Measurements from ENCODE around the gene IKBKE. TPM values are rescaled to one million over a fixed set of nuclear protein-coding genes. Genes with fewer than 3 reads are reported as not detected.

IKBKE gene
- total and polyA plus RNA-seq, 2 experiments from 2014 or later: 24.7 to 27.0 TPM

GRCh38 chr1:206496131-206496793 is 26.0 kb downstream of the IKBKE start:
- TF ChIP-seq CTCF (IDR thresholded peaks at IDR 0.05; ENCODE audit: low read depth, low read length): no peak
- no peak overlapping the region for H3K4me3 ChIP-seq
- peaks cover 7% of the 10 kb centered on the region for H3K36me3 ChIP-seq
- no peak for DNase-seq (ENCODE audit: low read depth in 1 of 2, low spot score in 1 of 2)
- H3K4me1 ChIP-seq (ENCODE audit: low read depth): peaks cover 13% of the 10 kb centered on the region
- H3K9me3 ChIP-seq (ENCODE audit: low read depth): no peaks in the 10 kb centered on the region
- no peaks in the 10 kb centered on the region for H3K27me3 ChIP-seq
- no peak overlapping the region for H3K27ac ChIP-seq

GRCh38 chr1:206497363-206497762 is 27.1 kb downstream of the IKBKE start:
- Histone ChIP-seq H3K27ac (no peak overlapping the region), H3K4me3 (no peak overlapping the region), H3K9me3 (ENCODE audit: low read depth) (no peaks in the 10 kb centered on the region), H3K36me3 (peaks cover 4% of the 10 kb centered on the region), H3K4me1 (ENCODE audit: low read depth) (peaks cover 21% of the 10 kb centered on the region), H3K27me3 (no peaks in the 10 kb centered on the region)
- no peak for TF ChIP-seq CTCF (IDR thresholded peaks at IDR 0.05; ENCODE audit: low read depth, low read length)
- no peak for DNase-seq (ENCODE audit: low read depth in 1 of 2, low spot score in 1 of 2)

- TF ChIP-seq CTCF (IDR thresholded peaks at IDR 0.05; ENCODE audit: low read depth, low read length): no peak
- Histone ChIP-seq H3K4me3 (no peak overlapping the region), H3K9me3 (ENCODE audit: low read depth) (no peaks in the 10 kb centered on the region), H3K27me3 (no peaks in the 10 kb centered on the region), H3K27ac (no peak overlapping the region), H3K4me1 (ENCODE audit: low read depth) (peaks cover 22% of the 10 kb centered on the region), H3K36me3 (peaks cover under 1% of the 10 kb centered on the region)
- no peak for DNase-seq (ENCODE audit: low read depth in 1 of 2, low spot score in 1 of 2)
Observed at GRCh38 chr1:206497774-206498173, 27.5 kb downstream of the IKBKE start.

- DNase-seq (ENCODE audit: low read depth in 1 of 2, low spot score in 1 of 2): no peak
- no peak for TF ChIP-seq CTCF (IDR thresholded peaks at IDR 0.05; ENCODE audit: low read depth, low read length)
- peaks cover 26% of the 10 kb centered on the region for H3K4me1 ChIP-seq (ENCODE audit: low read depth)
Observed at GRCh38 chr1:206498685-206499084, 28.4 kb downstream of the IKBKE start.

GRCh38 chr1:206500046-206500445 is 29.8 kb downstream of the IKBKE start:
- Histone ChIP-seq H3K36me3 (no peaks in the 10 kb centered on the region), H3K27ac (no peak overlapping the region), H3K27me3 (no peaks in the 10 kb centered on the region), H3K4me3 (no peak overlapping the region), H3K9me3 (ENCODE audit: low read depth) (no peaks in the 10 kb centered on the region), H3K4me1 (ENCODE audit: low read depth) (peaks cover 24% of the 10 kb centered on the region)
- DNase-seq (ENCODE audit: low read depth in 1 of 2, low spot score in 1 of 2): no peak
- no peak for TF ChIP-seq CTCF (IDR thresholded peaks at IDR 0.05; ENCODE audit: low read depth, low read length)

More at GRCh38 chr1:206498685-206499084, 28.4 kb downstream of the IKBKE start:
- H3K4me3 ChIP-seq: no peak overlapping the region
- no peaks in the 10 kb centered on the region for H3K36me3 ChIP-seq
- no peaks in the 10 kb centered on the region for H3K9me3 ChIP-seq (ENCODE audit: low read depth)
- H3K27me3 ChIP-seq: no peaks in the 10 kb centered on the region
- no peak overlapping the region for H3K27ac ChIP-seq
